Endothelial cell of umbilical vein (primary cell): ENCODE measurements around the gene TMEM106A.
"Not testable (repeated sequence)": the region's sequence is repeated elsewhere in the genome, so short reads cannot be mapped to it uniquely, and the experiment has no call there.

Experiments
- EZH2 ChIP-seq: IDR thresholded peaks from 2 replicates; pipeline ENCODE4 v1.6.1; 2012; ENCODE audit warnings: borderline replicate concordance, low read depth, mild to moderate bottlenecking, moderate library complexity, low read length, inconsistent platforms; ENCODE audit not compliant: severe bottlenecking
- GATA2 ChIP-seq: IDR thresholded peaks from 2 replicates; pipeline ENCODE4 v1.7.0; 2011; ENCODE audit warnings: low read depth, mild to moderate bottlenecking, moderate library complexity, mixed read lengths, low read length; ENCODE audit not compliant: insufficient read length, insufficient read depth
- JUN ChIP-seq: IDR thresholded peaks from 2 replicates; pipeline ENCODE4 v1.6.1; 2011; ENCODE audit warnings: borderline replicate concordance, low read depth; ENCODE audit not compliant: insufficient read length, insufficient read depth
- MAX ChIP-seq: IDR thresholded peaks from 2 replicates; pipeline ENCODE4 v1.6.1; 2011; ENCODE audit not compliant: insufficient read depth, insufficient read length
- MYC ChIP-seq: IDR thresholded peaks from one replicate; pipeline ENCODE4 v1.6.1; 2011; ENCODE audit warnings: mild to moderate bottlenecking, low read depth, low read length
- POLR2A ChIP-seq: IDR thresholded peaks from 2 replicates; pipeline ENCODE4 v1.6.1; 2012; ENCODE audit warnings: low read depth, mild to moderate bottlenecking, control low read depth, low read length
- POLR2AphosphoS5 ChIP-seq: IDR thresholded peaks from 2 replicates; pipeline ENCODE4 v1.6.1; 2012; ENCODE audit warnings: low read depth, mild to moderate bottlenecking, control low read depth, low read length, moderate library complexity; ENCODE audit not compliant: insufficient read depth
- TF ChIP-seq, protein P1 (sequence below), 2 donors: IDR thresholded peaks; 1 replicate in 1 of 2; 2 replicates in 1 of 2; pipeline ENCODE4 v1.5.1; 2011; ENCODE audit warnings: low read length in 2 of 2, mild to moderate bottlenecking in 2 of 2, moderate library complexity in 2 of 2, control low read depth in 1 of 2, inconsistent platforms in 1 of 2, low read depth in 1 of 2; ENCODE audit not compliant: insufficient read depth in 1 of 2; ENCODE audit errors: extremely low read depth in 1 of 2

- TF ChIP-seq, protein P1, sequence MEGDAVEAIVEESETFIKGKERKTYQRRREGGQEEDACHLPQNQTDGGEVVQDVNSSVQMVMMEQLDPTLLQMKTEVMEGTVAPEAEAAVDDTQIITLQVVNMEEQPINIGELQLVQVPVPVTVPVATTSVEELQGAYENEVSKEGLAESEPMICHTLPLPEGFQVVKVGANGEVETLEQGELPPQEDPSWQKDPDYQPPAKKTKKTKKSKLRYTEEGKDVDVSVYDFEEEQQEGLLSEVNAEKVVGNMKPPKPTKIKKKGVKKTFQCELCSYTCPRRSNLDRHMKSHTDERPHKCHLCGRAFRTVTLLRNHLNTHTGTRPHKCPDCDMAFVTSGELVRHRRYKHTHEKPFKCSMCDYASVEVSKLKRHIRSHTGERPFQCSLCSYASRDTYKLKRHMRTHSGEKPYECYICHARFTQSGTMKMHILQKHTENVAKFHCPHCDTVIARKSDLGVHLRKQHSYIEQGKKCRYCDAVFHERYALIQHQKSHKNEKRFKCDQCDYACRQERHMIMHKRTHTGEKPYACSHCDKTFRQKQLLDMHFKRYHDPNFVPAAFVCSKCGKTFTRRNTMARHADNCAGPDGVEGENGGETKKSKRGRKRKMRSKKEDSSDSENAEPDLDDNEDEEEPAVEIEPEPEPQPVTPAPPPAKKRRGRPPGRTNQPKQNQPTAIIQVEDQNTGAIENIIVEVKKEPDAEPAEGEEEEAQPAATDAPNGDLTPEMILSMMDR (IDR thresholded peaks at IDR 0.05; ENCODE audit: extremely low read depth in 1 of 2, insufficient read depth in 1 of 2, low read depth in 1 of 2, low read length in 2 of 2), result not testable (repeated sequence)
- TF ChIP-seq EZH2, POLR2A, JUN, POLR2AphosphoS5, MAX, GATA2, MYC: not testable (repeated sequence)
Observed at GRCh38 chr17:43203013-43203412, 8.7 kb upstream of the TMEM106A start.
